HepG2 (cell line): Measurements from ENCODE around the gene TMEM225B. TPM values are rescaled to one million over a fixed set of nuclear protein-coding genes. Genes with fewer than 3 reads are reported as not detected.

Experiments used
- AGO1 ChIP-seq: fragments of 200-400 bp; formaldehyde crosslinking; IDR thresholded peaks from 2 replicates; pipeline ENCODE4 v1.6.1; 2017; ENCODE audit warnings: mild to moderate bottlenecking, low read depth, low read length, moderate library complexity; ENCODE audit not compliant: poor library complexity, severe bottlenecking
- KDM2A ChIP-seq: sonication (generic); formaldehyde crosslinking; IDR thresholded peaks from 2 replicates; pipeline ENCODE4 v1.4.0; 2020; ENCODE audit warnings: low read depth, missing genetic modification reagents, borderline replicate concordance
- RBM39 ChIP-seq: fragments of 200-400 bp; formaldehyde crosslinking; IDR thresholded peaks from one replicate; pipeline ENCODE4 v1.6.1; 2018; ENCODE audit warnings: antibody characterized with exemption, mild to moderate bottlenecking, low read depth, low read length; ENCODE audit not compliant: poor library complexity, severe bottlenecking
- SALL1 ChIP-seq: sonication (generic); formaldehyde crosslinking; IDR thresholded peaks from 2 replicates; pipeline ENCODE4 v1.8.0; 2022; ENCODE audit warnings: mild to moderate bottlenecking, missing genetic modification reagents
- TGIF2 ChIP-seq: IDR thresholded peaks from 2 replicates; pipeline ENCODE4 v1.6.1; 2016; ENCODE audit warnings: control low read depth, missing compliant biosample characterization
- YEATS4 ChIP-seq: sonication (generic); formaldehyde crosslinking; IDR thresholded peaks from 2 replicates; pipeline ENCODE4 v1.4.0; 2020; ENCODE audit warnings: missing genetic modification reagents, borderline replicate concordance
- ZBTB38 ChIP-seq: sonication (generic); formaldehyde crosslinking; IDR thresholded peaks from 2 replicates; pipeline ENCODE4 v1.5.1; 2020; ENCODE audit warnings: mild to moderate bottlenecking, missing genetic modification reagents
- ZBTB7A ChIP-seq: sonication (generic); formaldehyde crosslinking; IDR thresholded peaks from 2 replicates; pipeline ENCODE4 v1.8.0; 2022; ENCODE audit warnings: mild to moderate bottlenecking, missing genetic modification reagents
- ZBTB7B ChIP-seq: sonication (generic); formaldehyde crosslinking; IDR thresholded peaks from 2 replicates; pipeline ENCODE4 v1.4.0; 2020; ENCODE audit warnings: missing genetic modification reagents
- ZFY ChIP-seq: sonication (generic); formaldehyde crosslinking; IDR thresholded peaks from 2 replicates; pipeline ENCODE4 v1.4.0; 2020; ENCODE audit warnings: missing genetic modification reagents
- ZKSCAN8 ChIP-seq: IDR thresholded peaks from 2 replicates; pipeline ENCODE4 v1.6.1; 2016; ENCODE audit warnings: borderline replicate concordance, missing genetic modification reagents, missing compliant biosample characterization
- ZNF512 ChIP-seq: sonication (generic); formaldehyde crosslinking; IDR thresholded peaks from 2 replicates; pipeline ENCODE4 v1.4.0; 2020; ENCODE audit warnings: mild to moderate bottlenecking, missing genetic modification reagents
- ZNF574 ChIP-seq: sonication (generic); formaldehyde crosslinking; IDR thresholded peaks from 2 replicates; pipeline ENCODE4 v1.4.0; 2020; ENCODE audit warnings: missing genetic modification reagents
- ZNF768 ChIP-seq: sonication (generic); formaldehyde crosslinking; IDR thresholded peaks from 2 replicates; pipeline ENCODE4 v1.4.0; 2020; ENCODE audit warnings: missing genetic modification reagents
- polyA plus RNA-seq, 8 experiments: library from polyadenylated mRNA; depleted of rRNA in 3 of 8; stranded (reverse) in 7 of 8; unstranded in 1 of 8; fragments of >200 nt; fragmentation: Illumina TruSeq in 4 of 8; extraction: Trizol in 4 of 8; gene quantifications; 2 replicates each; pipeline versions ENCODE4 v1.2.1 to v1.2.3, GENCODE V29; 2011 to 2016; ENCODE audit warnings: low read depth in 4 of 8, missing spikeins in 1 of 8, mixed read lengths in 1 of 8; ENCODE audit not compliant: insufficient read depth in 1 of 8
- total RNA-seq, 5 experiments: library from RNA; depleted of rRNA; stranded (reverse); fragments of >200 nt; fragmentation: Illumina TruSeq; extraction: Trizol; gene quantifications; 2 replicates each; pipeline ENCODE4 v1.2.3, GENCODE V29; 2016; ENCODE audit warnings: low read depth in 1 of 5
- TF ChIP-seq, protein P1 (sequence below): sonication (generic); formaldehyde crosslinking; IDR thresholded peaks from 2 replicates; pipeline ENCODE4 v1.4.0; 2020; ENCODE audit warnings: missing genetic modification reagents
- TF ChIP-seq, protein P2 (sequence below): sonication (generic); formaldehyde crosslinking; IDR thresholded peaks from 2 replicates; pipeline ENCODE4 v1.4.0; 2020; ENCODE audit warnings: missing genetic modification reagents
- TF ChIP-seq, protein P3 (sequence below): sonication (generic); formaldehyde crosslinking; IDR thresholded peaks from 2 replicates; pipeline ENCODE4 v1.4.0; 2020; ENCODE audit warnings: missing genetic modification reagents

Gene TMEM225B
- total and polyA plus RNA-seq, 2 of the 13 experiments (the other 11 are each of a cell fraction or from before 2014, with no cell fraction given) = 0.78 to 0.95 TPM

DNA sequence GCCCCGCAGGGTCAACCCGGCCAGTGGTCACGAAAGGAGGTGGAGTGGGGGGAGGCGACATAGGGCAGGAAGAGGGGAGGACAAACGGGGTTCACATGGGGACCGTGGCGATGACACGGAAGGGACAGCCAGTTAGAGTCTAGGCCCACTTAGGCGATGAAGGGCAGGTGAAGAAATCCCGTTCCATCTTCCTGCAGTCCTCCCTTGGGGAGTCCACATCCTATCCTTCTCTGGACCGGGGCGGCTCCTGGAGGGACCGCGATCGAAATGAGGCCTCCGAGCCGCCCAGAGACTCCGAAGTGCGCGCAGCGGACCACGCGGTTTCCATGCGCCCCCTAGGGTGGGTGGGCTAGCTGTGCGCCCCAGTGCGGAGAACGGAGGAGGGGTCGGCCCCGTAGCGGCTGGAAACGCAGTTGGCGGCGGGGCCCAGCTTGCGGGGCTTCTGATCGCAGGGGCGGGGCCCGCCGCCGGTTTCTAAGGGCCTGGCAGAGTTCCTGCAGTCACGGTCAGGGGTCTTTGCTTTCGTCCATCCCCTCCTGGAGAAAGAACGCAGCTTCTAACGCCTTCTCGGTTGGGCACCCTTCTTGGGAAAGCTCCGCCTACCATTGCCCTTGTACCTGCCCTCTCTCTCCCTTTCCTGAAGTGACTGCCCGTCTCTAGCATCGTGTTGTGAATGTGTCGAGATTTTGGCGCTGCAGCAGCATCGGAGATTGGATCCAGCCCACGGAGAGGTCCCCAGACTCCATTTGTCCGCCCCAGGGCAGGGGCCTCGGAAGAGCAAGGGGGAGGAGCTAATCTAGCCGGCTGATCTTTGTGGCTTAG is 17.9 kb upstream of the TMEM225B start (continued):
- TF ChIP-seq, protein P1, sequence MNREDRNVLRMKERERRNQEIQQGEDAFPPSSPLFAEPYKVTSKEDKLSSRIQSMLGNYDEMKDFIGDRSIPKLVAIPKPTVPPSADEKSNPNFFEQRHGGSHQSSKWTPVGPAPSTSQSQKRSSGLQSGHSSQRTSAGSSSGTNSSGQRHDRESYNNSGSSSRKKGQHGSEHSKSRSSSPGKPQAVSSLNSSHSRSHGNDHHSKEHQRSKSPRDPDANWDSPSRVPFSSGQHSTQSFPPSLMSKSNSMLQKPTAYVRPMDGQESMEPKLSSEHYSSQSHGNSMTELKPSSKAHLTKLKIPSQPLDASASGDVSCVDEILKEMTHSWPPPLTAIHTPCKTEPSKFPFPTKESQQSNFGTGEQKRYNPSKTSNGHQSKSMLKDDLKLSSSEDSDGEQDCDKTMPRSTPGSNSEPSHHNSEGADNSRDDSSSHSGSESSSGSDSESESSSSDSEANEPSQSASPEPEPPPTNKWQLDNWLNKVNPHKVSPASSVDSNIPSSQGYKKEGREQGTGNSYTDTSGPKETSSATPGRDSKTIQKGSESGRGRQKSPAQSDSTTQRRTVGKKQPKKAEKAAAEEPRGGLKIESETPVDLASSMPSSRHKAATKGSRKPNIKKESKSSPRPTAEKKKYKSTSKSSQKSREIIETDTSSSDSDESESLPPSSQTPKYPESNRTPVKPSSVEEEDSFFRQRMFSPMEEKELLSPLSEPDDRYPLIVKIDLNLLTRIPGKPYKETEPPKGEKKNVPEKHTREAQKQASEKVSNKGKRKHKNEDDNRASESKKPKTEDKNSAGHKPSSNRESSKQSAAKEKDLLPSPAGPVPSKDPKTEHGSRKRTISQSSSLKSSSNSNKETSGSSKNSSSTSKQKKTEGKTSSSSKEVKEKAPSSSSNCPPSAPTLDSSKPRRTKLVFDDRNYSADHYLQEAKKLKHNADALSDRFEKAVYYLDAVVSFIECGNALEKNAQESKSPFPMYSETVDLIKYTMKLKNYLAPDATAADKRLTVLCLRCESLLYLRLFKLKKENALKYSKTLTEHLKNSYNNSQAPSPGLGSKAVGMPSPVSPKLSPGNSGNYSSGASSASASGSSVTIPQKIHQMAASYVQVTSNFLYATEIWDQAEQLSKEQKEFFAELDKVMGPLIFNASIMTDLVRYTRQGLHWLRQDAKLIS = no peak
- TF ChIP-seq RBM39 = peak; percentile 73
- TF ChIP-seq ZNF768 (CRISPR knock-in tag) = peak; percentile 86; the same call in 1 of the 2 replicates
- TF ChIP-seq ZFY (CRISPR knock-in tag) = peak; percentile 55; the same call in 1 of the 2 replicates
- TF ChIP-seq ZBTB38 (CRISPR knock-in tag) = peak; percentile 48; the same call in 1 of the 2 replicates
- TF ChIP-seq ZBTB7B (CRISPR knock-in tag) = 0 out of 2 replicates have a peak, but pooled peaks have one; percentile 77
- TF ChIP-seq, protein P2, sequence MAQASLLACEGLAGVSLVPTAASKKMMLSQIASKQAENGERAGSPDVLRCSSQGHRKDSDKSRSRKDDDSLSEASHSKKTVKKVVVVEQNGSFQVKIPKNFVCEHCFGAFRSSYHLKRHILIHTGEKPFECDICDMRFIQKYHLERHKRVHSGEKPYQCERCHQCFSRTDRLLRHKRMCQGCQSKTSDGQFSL (CRISPR knock-in tag) = no peak
- TF ChIP-seq ZBTB7A (CRISPR knock-in tag) = peak; percentile 78
- TF ChIP-seq ZKSCAN8 (CRISPR knock-in tag) = no peak
- TF ChIP-seq, protein P3, sequence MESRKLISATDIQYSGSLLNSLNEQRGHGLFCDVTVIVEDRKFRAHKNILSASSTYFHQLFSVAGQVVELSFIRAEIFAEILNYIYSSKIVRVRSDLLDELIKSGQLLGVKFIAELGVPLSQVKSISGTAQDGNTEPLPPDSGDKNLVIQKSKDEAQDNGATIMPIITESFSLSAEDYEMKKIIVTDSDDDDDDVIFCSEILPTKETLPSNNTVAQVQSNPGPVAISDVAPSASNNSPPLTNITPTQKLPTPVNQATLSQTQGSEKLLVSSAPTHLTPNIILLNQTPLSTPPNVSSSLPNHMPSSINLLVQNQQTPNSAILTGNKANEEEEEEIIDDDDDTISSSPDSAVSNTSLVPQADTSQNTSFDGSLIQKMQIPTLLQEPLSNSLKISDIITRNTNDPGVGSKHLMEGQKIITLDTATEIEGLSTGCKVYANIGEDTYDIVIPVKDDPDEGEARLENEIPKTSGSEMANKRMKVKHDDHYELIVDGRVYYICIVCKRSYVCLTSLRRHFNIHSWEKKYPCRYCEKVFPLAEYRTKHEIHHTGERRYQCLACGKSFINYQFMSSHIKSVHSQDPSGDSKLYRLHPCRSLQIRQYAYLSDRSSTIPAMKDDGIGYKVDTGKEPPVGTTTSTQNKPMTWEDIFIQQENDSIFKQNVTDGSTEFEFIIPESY (CRISPR knock-in tag) = peak; percentile 91
- TF ChIP-seq TGIF2 (CRISPR knock-in tag) = no peak
- TF ChIP-seq SALL1 (CRISPR knock-in tag) = peak; percentile 35; the same call in 1 of the 2 replicates
- TF ChIP-seq ZNF512 = no peak
- peak; percentile 60; the same call in 1 of the 2 replicates for TF ChIP-seq ZNF574 (CRISPR knock-in tag)
- TF ChIP-seq AGO1 = peak; percentile 77
- TF ChIP-seq KDM2A (CRISPR knock-in tag) = peak; percentile 88; the same call in 1 of the 2 replicates
- 0 out of 2 replicates have a peak, but pooled peaks have one; percentile 40 for TF ChIP-seq YEATS4
